GM21723 (cell line): ENCODE data around the gene ARID5A.

Experiments used
- ATAC-seq: cut with Tn5 transposase; IDR thresholded peaks from one replicate; pipeline ENCODE4 v1.9.1; 2021; ENCODE audit warnings: mild to moderate bottlenecking, moderate library complexity; ENCODE audit not compliant: unreplicated experiment

The ARID5A gene

GRCh38 chr2:96594691-96595152 lies 58.2 kb downstream of the ARID5A start:
- no peak for ATAC-seq

- ATAC-seq, result no peak
These were observed 60.0 kb downstream of the ARID5A start for GRCh38 chr2:96596596-96596995.

GRCh38 chr2:96599941-96600340 lies 63.4 kb downstream of the ARID5A start:
- no peak for ATAC-seq

- ATAC-seq, result no peak
These were observed 65.1 kb downstream of the ARID5A start for GRCh38 chr2:96601382-96602292.
